Activated B cell treated with CpG ODN at 0.5 μM for 24 hours (primary cell): ENCODE measurements around the gene KIR2DL4. TPM values are rescaled to one million over a fixed set of nuclear protein-coding genes. Genes with fewer than 3 reads are reported as not detected.
"Not testable (repeated sequence)": the region's sequence is repeated elsewhere in the genome, so short reads cannot be mapped to it uniquely, and the experiment has no call there.

ENCODE experiments used
- ATAC-seq: fragments of 200-7000 bp; cut with Tn5 transposase; one replicate; pipeline ENCODE4 v1.10.0; 2021; ENCODE audit warnings: low read depth, mild to moderate bottlenecking, moderate library complexity
- CTCF ChIA-PET: fragments of 350-600 bp; sonication (Branson Sonifier 250); formaldehyde crosslinking; loops from one replicate; lab custom pipeline; 2021; ENCODE audit warnings: antibody characterized with exemption; lab: Charles Lee
- POLR2A ChIA-PET: fragments of 350-600 bp; sonication (Branson Sonifier 250); formaldehyde crosslinking; loops from one replicate; lab custom pipeline; 2021; ENCODE audit warnings: antibody characterized with exemption; lab: Charles Lee
- DNase-seq: peaks from one replicate; pipeline ENCODE4 v3.0.0; 2022
- H3K27ac Mint-ChIP-seq: one replicate; pipeline ENCODE4 v1.8.0; 2020; ENCODE audit warnings: mixed read lengths
- H3K27me3 Mint-ChIP-seq: one replicate; pipeline ENCODE4 v1.8.0; 2021; ENCODE audit warnings: mixed read lengths
- H3K36me3 Mint-ChIP-seq: one replicate; pipeline ENCODE4 v1.8.0; 2021; ENCODE audit warnings: low read depth, mixed read lengths
- H3K4me1 Mint-ChIP-seq: one replicate; pipeline ENCODE4 v1.8.0; 2021; ENCODE audit warnings: mixed read lengths
- H3K4me3 Mint-ChIP-seq: one replicate; pipeline ENCODE4 v1.8.0; 2020; ENCODE audit warnings: mild to moderate bottlenecking, mixed read lengths
- H3K9me3 Mint-ChIP-seq: one replicate; pipeline ENCODE4 v1.8.0; 2020; ENCODE audit warnings: mixed read lengths
- CTCF ChIP-seq: fragments of 200-600 bp; IDR thresholded peaks from one replicate; pipeline ENCODE4 v1.8.0; 2022; ENCODE audit warnings: antibody characterized with exemption, mild to moderate bottlenecking
- intact Hi-C: fragments of 100-400 bp; cut with micrococcal nuclease; formaldehyde crosslinking; loops from one replicate; pipeline ENCODE4 v1.15.1; 2024
- total RNA-seq: library from RNA; stranded (reverse); gene quantifications from 2 replicates; pipeline ENCODE4 v1.2.3, GENCODE V29; 2022

Gene KIR2DL4
- total RNA-seq, 1 donor from 2014 or later = not detected

- H3K4me3 Mint-ChIP-seq, DNase-seq: not testable (repeated sequence)
- POLR2A ChIA-PET = interaction anchor here (0.6 kb wide), 1 partner anchor 575 kb away, joined by 11 read pairs; the partner anchor contains the start of gene RPS9
Observed at GRCh38 chr19:54775830-54776229, 27.6 kb upstream of the KIR2DL4 start.

GRCh38 chr19:54777851-54778250 is 25.6 kb upstream of the KIR2DL4 start:
- CTCF ChIA-PET, ATAC-seq, H3K4me3 Mint-ChIP-seq, POLR2A ChIA-PET, H3K4me1 Mint-ChIP-seq, H3K36me3 Mint-ChIP-seq, H3K27me3 Mint-ChIP-seq, H3K27ac Mint-ChIP-seq, intact Hi-C loops, H3K9me3 Mint-ChIP-seq, DNase-seq: not testable (repeated sequence)

More at GRCh38 chr19:54775830-54776229, 27.6 kb upstream of the KIR2DL4 start:
- CTCF ChIA-PET, H3K27ac Mint-ChIP-seq, H3K36me3 Mint-ChIP-seq, H3K27me3 Mint-ChIP-seq, ATAC-seq, H3K9me3 Mint-ChIP-seq, H3K4me1 Mint-ChIP-seq, intact Hi-C loops: not testable (repeated sequence)

GRCh38 chr19:54778896-54779295 is 24.5 kb upstream of the KIR2DL4 start:
- peaks cover 10% of the 10 kb centered on the region for H3K27me3 Mint-ChIP-seq
- CTCF ChIA-PET, H3K4me3 Mint-ChIP-seq: not testable (repeated sequence)

GRCh38 chr19:54782916-54783315 is 20.5 kb upstream of the KIR2DL4 start:
- DNase-seq, H3K9me3 Mint-ChIP-seq, H3K27ac Mint-ChIP-seq, POLR2A ChIA-PET, ATAC-seq, H3K36me3 Mint-ChIP-seq, H3K4me1 Mint-ChIP-seq, CTCF ChIA-PET, H3K4me3 Mint-ChIP-seq: not testable (repeated sequence)
- intact Hi-C loops = loop anchor here (5.0 kb wide), 1 partner anchor 64 kb away; no protein-coding TSS in a partner anchor
- H3K27me3 Mint-ChIP-seq = peaks cover 18% of the 10 kb centered on the region

More at GRCh38 chr19:54778896-54779295, 24.5 kb upstream of the KIR2DL4 start:
- POLR2A ChIA-PET, DNase-seq, intact Hi-C loops, H3K4me1 Mint-ChIP-seq, H3K27ac Mint-ChIP-seq, ATAC-seq, H3K36me3 Mint-ChIP-seq, H3K9me3 Mint-ChIP-seq: not testable (repeated sequence)

- ATAC-seq, POLR2A ChIA-PET: not testable (repeated sequence)
Observed at GRCh38 chr19:54786091-54786723, 17.2 kb upstream of the KIR2DL4 start.

GRCh38 chr19:54788154-54788553 is 15.3 kb upstream of the KIR2DL4 start:
- H3K9me3 Mint-ChIP-seq, intact Hi-C loops, H3K27ac Mint-ChIP-seq, H3K36me3 Mint-ChIP-seq, H3K4me3 Mint-ChIP-seq, POLR2A ChIA-PET, H3K4me1 Mint-ChIP-seq, CTCF ChIA-PET, DNase-seq, ATAC-seq: not testable (repeated sequence)
- peaks cover 11% of the 10 kb centered on the region for H3K27me3 Mint-ChIP-seq

More at GRCh38 chr19:54786091-54786723, 17.2 kb upstream of the KIR2DL4 start:
- H3K36me3 Mint-ChIP-seq, H3K9me3 Mint-ChIP-seq, DNase-seq, H3K4me1 Mint-ChIP-seq, H3K4me3 Mint-ChIP-seq, intact Hi-C loops, CTCF ChIA-PET, H3K27ac Mint-ChIP-seq: not testable (repeated sequence)
- H3K27me3 Mint-ChIP-seq = peaks cover 16% of the 10 kb centered on the region

- DNase-seq (no peak), ATAC-seq (no peak)
- H3K4me1 Mint-ChIP-seq = peaks cover 11% of the 10 kb centered on the region
- H3K4me3 Mint-ChIP-seq = no peak overlapping the region
- H3K36me3 Mint-ChIP-seq = no peaks in the 10 kb centered on the region
- TF ChIP-seq CTCF = no peak
- CTCF ChIA-PET = no interaction called here
- H3K9me3 Mint-ChIP-seq = no peaks in the 10 kb centered on the region
- POLR2A ChIA-PET = no interaction called here
- intact Hi-C loops = no loop called here
- peaks cover 9% of the 10 kb centered on the region for H3K27me3 Mint-ChIP-seq
- H3K27ac Mint-ChIP-seq = no peak overlapping the region
Observed at GRCh38 chr19:54790711-54791110, 12.7 kb upstream of the KIR2DL4 start.

- H3K9me3 Mint-ChIP-seq = no peaks in the 10 kb centered on the region
- CTCF ChIA-PET = no interaction called here
- intact Hi-C loops = no loop called here
- no peak overlapping the region for H3K27ac Mint-ChIP-seq
- H3K36me3 Mint-ChIP-seq = no peaks in the 10 kb centered on the region
- peaks cover 16% of the 10 kb centered on the region for H3K4me1 Mint-ChIP-seq
- TF ChIP-seq CTCF = no peak
- H3K27me3 Mint-ChIP-seq = peaks cover 5% of the 10 kb centered on the region
- ATAC-seq (no peak), DNase-seq (no peak)
- POLR2A ChIA-PET = no interaction called here
- no peak overlapping the region for H3K4me3 Mint-ChIP-seq
Observed at GRCh38 chr19:54791476-54791875, 11.9 kb upstream of the KIR2DL4 start.
